SK-N-MC (cell line): ENCODE results near the gene CCT3.

Source experiments
- DNase-seq: peaks from one replicate; pipeline ENCODE4 v3.0.0-alpha.2; 2011; ENCODE audit warnings: low read depth, low spot score
- H3K27ac ChIP-seq: fragments of 200-600 bp; sonication (generic); 2 replicates; pipeline ENCODE4 v1.5.1; 2016; ENCODE audit warnings: mixed run types
- H3K36me3 ChIP-seq: fragments of 200-600 bp; sonication (generic); 2 replicates; pipeline ENCODE4 v1.6.1; 2017; ENCODE audit warnings: antibody characterized with exemption, low read length, mixed read lengths; ENCODE audit not compliant: insufficient read depth
- H3K4me3 ChIP-seq: fragments of 200-600 bp; sonication (generic); 2 replicates; pipeline ENCODE4 v1.5.1; 2016
- H3K9ac ChIP-seq: fragments of 200-600 bp; sonication (generic); 2 replicates; pipeline ENCODE4 v1.8.0; 2017; ENCODE audit warnings: mixed run types, mixed read lengths; ENCODE audit not compliant: insufficient read length
- H3K9me3 ChIP-seq: fragments of 200-600 bp; sonication (generic); 2 replicates; pipeline ENCODE4 v1.6.1; 2017; ENCODE audit warnings: low read depth, mild to moderate bottlenecking, antibody characterized with exemption, low read length, moderate library complexity, mixed read lengths
- EZH2 ChIP-seq: fragments of 200-600 bp; sonication (generic); IDR thresholded peaks from one replicate; pipeline ENCODE4 v1.6.1; 2017; ENCODE audit warnings: antibody characterized with exemption
- FOXP2 ChIP-seq: optimal IDR thresholded peaks from 2 replicates; pipeline ENCODE3; 2011; ENCODE audit warnings: mild to moderate bottlenecking, moderate library complexity; ENCODE audit not compliant: insufficient read depth; ENCODE audit errors: extremely low read length, control extremely low read depth
- POLR2AphosphoS5 ChIP-seq: IDR thresholded peaks from 2 replicates; pipeline ENCODE4 v1.6.1; 2012; ENCODE audit warnings: mild to moderate bottlenecking, low read depth, low read length, borderline replicate concordance

CCT3 gene

GRCh38 chr1:156368889-156369684 lies 31.0 kb upstream of the CCT3 start, which contains the start of gene RHBG:
Gene RHBG, plus strand, starts transcription at chr1:156369211. Its CDS starts 39 bp downstream, at chr1:156369250.
- no peak within 1 kb of the TSS for H3K4me3 ChIP-seq
- H3K36me3 ChIP-seq: no peaks in the 10 kb centered on the region
- no peaks in the 10 kb centered on the region for H3K9me3 ChIP-seq
- H3K9ac ChIP-seq: no peak within 1 kb of the TSS
- H3K27ac ChIP-seq: no peak within 1 kb of the TSS
- no peak for TF ChIP-seq EZH2
- TF ChIP-seq POLR2AphosphoS5: no peak
- TF ChIP-seq FOXP2: no peak
- DNase-seq: no peak

DNA sequence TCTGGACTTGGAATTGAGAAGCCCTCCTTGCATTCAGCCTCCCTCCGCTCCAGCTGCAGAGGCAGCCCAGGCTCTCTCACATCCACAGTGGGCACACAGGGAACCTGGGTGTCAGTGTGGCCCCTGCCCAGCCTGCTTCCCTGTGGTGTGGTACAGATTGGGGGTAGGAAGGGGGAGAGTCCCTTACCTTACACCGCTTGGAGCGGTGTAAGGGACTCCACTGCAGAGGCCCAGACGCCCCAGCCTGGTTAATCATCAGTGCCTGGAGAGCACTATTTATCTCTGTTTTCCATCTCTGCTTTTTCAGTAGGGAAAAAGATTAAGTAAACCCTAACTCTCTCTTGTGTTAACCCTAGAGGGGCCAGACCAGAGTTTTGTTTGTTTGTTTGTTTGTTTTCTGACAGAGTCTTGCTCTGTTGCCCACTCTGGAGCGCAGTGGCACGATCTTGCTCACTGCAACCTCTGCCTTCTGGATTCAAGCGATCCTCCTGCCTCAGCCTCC lies 30.1 kb upstream of the CCT3 start:
- DNase-seq: no peak
- Histone ChIP-seq H3K36me3 (no peaks in the 10 kb centered on the region), H3K4me3 (no peak overlapping the region), H3K9me3 (no peaks in the 10 kb centered on the region), H3K27ac (no peak overlapping the region), H3K9ac (no peak overlapping the region)
- no peak for TF ChIP-seq FOXP2
- TF ChIP-seq EZH2: no peak
- TF ChIP-seq POLR2AphosphoS5: no peak

DNA sequence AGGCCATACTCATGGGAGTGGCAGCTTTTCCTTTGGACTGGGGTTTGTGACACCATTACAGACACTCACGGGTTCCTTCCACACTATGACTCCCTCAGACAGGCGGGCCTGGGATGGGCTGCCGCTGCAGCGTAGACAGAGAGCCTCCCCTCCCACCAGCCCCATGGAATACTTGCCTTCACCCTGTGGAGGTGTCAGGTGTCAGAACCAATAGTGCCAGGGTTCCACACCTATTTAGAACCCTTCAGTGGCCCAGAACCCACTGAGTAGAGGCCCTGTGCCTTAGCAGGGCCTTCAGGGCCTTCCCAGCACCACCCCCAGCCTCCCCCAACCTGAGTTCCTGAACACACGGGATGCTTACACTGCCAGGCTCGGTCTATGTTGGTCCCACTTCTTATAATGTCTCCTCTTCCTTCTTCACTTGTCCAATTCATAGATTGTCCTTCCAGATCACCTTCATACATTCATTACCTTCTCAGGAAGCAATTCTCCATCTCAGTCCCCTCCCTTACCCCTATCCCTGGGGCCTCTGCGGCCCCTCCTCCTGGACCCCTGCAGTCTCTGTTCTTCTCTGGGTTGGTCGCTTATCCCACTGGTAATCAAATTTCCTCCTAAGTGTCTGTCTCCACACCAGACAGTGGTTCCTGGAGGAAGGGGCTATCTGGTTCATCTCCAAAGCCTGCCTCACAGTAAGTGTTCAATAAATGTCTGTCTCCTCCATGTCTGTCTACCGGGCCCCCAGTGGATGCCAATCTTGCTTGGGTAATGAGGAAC lies 29.5 kb upstream of the CCT3 start:
- Histone ChIP-seq H3K9ac (no peak overlapping the region), H3K36me3 (no peaks in the 10 kb centered on the region), H3K9me3 (no peaks in the 10 kb centered on the region), H3K27ac (no peak overlapping the region), H3K4me3 (no peak overlapping the region)
- no peak for DNase-seq
- TF ChIP-seq EZH2: no peak
- TF ChIP-seq FOXP2: no peak
- no peak for TF ChIP-seq POLR2AphosphoS5

DNA sequence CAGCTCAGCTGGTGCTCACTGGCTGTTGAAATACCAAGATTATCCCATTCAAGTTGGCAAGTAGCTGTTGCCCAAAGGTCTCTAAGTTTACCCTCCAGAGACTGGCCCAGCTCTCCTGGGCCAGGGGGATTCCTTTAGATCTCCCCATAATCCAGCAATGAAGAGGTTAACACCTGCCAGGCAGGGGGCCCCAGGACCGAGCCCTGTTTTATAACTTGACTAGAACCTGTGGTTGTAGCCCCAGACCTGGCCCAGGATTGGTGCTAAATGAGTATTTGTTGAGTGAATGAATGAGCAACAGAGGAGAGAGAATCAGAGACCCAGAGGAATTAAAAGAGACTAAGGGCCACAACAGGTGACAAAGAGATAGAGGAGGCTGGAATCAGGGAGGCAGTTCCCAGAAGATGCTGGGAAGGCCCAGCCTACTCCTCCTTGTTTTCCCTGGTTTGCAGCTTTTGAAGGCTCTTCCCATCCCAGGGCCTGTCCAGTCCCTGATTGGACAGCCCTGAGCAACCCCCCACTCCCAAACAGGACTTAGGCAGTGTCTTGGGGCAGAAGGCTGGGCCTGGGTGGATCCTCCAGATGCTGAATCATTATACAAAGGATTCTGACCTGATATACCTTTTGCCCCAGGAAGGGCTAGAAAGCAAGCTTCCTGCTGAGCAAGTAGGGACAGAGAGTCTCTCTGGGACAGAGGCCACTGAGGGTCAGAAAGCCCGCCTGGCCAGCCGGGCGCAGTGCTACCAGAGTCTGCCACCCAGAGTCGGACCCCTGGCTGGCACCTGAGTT lies 28.5 kb upstream of the CCT3 start:
- no peak for DNase-seq
- H3K27ac ChIP-seq: no peak overlapping the region
- TF ChIP-seq EZH2: no peak
- H3K9me3 ChIP-seq: no peaks in the 10 kb centered on the region
- no peak overlapping the region for H3K4me3 ChIP-seq
- no peaks in the 10 kb centered on the region for H3K36me3 ChIP-seq
- no peak overlapping the region for H3K9ac ChIP-seq

GRCh38 chr1:156365754-156366153 lies 27.7 kb upstream of the CCT3 start:
- H3K9ac ChIP-seq: no peak overlapping the region
- no peaks in the 10 kb centered on the region for H3K36me3 ChIP-seq
- H3K27ac ChIP-seq: no peak overlapping the region
- H3K9me3 ChIP-seq: no peaks in the 10 kb centered on the region
- H3K4me3 ChIP-seq: no peak overlapping the region
- no peak for DNase-seq
- no peak for TF ChIP-seq EZH2
- no peak for TF ChIP-seq POLR2AphosphoS5
- no peak for TF ChIP-seq FOXP2

- Histone ChIP-seq H3K9me3 (no peaks in the 10 kb centered on the region), H3K9ac (no peak overlapping the region), H3K27ac (no peak overlapping the region), H3K36me3 (no peaks in the 10 kb centered on the region), H3K4me3 (no peak overlapping the region)
- DNase-seq: no peak
- TF ChIP-seq POLR2AphosphoS5 (no peak), EZH2 (no peak), FOXP2 (no peak)
Observed at GRCh38 chr1:156360534-156360933, 22.4 kb upstream of the CCT3 start.

DNA sequence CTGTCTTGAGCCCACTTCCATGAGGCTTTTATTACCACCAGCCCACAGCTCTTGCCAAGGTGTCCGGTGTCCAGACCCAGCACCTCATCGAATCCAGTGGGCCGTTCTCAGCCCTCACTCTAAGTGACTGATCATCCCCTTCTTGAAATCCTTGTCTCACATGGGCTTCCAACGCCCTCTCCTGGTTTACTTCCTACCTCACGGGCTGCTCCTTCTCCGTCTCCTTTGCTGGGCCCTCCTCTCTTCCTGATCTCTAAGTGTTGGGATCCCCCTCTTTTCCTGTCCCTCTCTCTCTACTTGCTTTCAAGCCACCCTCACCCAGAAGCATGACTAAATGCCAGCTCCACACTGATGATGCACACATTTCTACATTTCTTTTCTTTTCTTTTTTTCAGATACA lies 21.9 kb upstream of the CCT3 start:
- H3K4me3 ChIP-seq: no peak overlapping the region
- no peak for TF ChIP-seq POLR2AphosphoS5
- TF ChIP-seq EZH2: no peak
- no peak for TF ChIP-seq FOXP2
- no peak overlapping the region for H3K27ac ChIP-seq
- no peaks in the 10 kb centered on the region for H3K9me3 ChIP-seq
- DNase-seq: no peak
- no peak overlapping the region for H3K9ac ChIP-seq
- no peaks in the 10 kb centered on the region for H3K36me3 ChIP-seq

DNA sequence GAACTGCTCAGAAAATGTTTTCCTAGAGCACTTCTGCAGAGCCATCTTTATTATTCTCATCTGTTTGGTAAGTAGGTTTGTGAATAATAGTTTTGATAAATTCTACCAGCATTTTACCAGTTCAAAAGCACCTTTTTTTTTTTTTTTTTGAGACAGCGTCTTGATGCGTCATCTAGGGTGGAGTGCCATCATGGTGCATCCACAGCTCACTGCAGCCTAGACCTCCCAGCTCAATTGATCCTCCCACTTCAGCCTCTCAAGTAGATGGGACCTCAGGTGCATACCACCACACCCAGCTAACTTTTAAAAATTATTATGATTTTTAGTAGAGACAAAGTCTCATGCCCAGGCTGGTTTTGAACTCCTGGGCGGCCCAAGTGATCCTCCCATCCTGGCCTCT lies 21.2 kb upstream of the CCT3 start:
- Histone ChIP-seq H3K36me3 (no peaks in the 10 kb centered on the region), H3K9ac (no peak overlapping the region), H3K27ac (no peak overlapping the region), H3K9me3 (no peaks in the 10 kb centered on the region), H3K4me3 (no peak overlapping the region)
- no peak for TF ChIP-seq FOXP2
- TF ChIP-seq EZH2: no peak
- TF ChIP-seq POLR2AphosphoS5: no peak
- DNase-seq: no peak
